T-helper 1 cell treated with Interleukin-12 subunit alpha and Interleukin-12 subunit beta and Interleukin-4 antibody, amounts not matched to agents 30 ng/mL and 1 ng/mL, for 36 hours (primary cell): ENCODE results near the gene EVX2. TPM values are rescaled to one million over a fixed set of nuclear protein-coding genes. Genes with fewer than 3 reads are reported as not detected.

Source experiments
- intact Hi-C: fragments of 100-400 bp; cut with micrococcal nuclease; formaldehyde crosslinking; loops from one replicate; pipeline ENCODE4 v1.15.1; 2024
- total RNA-seq: library from RNA; stranded (reverse); gene quantifications from 2 replicates; pipeline ENCODE4 v1.2.3, GENCODE V29; 2022

The EVX2 gene
- total RNA-seq, 1 donor from 2014 or later: not detected

DNA sequence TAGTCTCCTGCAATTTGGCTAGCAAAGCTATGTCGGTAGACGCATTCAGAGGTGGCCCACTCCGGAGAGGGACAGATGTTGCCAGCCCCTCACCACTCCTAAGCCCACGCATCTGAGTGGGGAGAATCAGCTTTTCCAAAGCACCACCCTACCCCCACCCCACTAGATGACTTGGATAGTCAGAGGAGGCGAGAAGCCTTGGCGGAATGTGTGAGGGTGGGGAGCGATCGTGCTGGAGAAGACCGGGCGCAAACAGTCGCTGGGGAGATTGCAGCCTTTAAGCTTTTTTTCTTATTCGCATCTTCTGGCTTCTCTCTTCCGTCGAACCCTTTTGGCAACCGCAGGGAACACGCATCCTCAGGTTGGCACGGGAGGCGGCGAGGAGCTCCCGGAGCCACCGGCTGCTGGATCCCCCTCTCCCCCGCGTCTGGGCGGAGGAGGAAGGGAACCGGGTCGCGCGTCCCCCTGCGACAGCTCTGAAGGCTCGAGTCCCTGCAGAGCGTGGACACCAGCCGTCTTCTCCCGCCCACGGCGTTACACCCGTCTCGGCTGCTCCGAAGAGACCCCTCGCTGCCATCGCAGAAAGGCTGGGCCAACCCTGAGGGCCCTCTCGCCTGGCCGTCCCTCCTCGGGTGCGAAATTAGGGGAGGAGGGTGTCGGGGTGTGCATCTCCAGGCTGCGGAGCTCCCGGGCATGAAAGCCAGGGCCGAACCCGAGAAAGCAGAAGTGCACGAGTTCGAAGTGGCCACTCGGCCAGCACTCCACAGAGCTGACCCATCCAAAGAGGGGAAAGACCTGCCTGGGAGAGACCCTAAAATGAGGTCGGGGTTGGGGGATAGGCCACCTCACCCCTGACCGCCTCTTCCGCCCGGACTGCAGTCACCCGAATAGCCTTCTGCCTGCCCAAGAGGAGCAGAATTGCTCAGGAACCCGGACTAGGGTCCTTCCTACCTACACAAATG is 12.2 kb downstream of the EVX2 start:
- intact Hi-C loops: no loop called here

DNA sequence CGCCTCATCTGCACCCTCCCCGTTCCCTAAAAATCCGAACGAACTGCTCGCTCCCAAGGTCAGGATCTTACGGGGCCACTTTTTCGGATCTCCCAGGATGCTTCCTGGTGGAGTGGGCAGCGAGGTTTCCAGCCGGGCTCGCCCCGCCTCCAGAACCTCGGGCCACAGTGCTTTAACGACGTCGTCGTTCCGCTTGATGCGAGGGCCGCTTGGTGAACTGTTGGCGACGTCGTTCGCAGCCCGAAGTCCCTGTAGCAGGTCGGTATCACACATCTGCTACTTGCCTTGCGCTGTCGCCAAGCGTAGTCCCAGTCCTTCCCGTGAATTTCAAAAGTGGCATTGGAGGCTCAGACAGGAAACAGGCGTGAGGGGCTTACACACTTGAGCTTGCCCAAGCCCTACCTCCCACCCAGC is 15.3 kb downstream of the EVX2 start:
- intact Hi-C loops: no loop called here

DNA sequence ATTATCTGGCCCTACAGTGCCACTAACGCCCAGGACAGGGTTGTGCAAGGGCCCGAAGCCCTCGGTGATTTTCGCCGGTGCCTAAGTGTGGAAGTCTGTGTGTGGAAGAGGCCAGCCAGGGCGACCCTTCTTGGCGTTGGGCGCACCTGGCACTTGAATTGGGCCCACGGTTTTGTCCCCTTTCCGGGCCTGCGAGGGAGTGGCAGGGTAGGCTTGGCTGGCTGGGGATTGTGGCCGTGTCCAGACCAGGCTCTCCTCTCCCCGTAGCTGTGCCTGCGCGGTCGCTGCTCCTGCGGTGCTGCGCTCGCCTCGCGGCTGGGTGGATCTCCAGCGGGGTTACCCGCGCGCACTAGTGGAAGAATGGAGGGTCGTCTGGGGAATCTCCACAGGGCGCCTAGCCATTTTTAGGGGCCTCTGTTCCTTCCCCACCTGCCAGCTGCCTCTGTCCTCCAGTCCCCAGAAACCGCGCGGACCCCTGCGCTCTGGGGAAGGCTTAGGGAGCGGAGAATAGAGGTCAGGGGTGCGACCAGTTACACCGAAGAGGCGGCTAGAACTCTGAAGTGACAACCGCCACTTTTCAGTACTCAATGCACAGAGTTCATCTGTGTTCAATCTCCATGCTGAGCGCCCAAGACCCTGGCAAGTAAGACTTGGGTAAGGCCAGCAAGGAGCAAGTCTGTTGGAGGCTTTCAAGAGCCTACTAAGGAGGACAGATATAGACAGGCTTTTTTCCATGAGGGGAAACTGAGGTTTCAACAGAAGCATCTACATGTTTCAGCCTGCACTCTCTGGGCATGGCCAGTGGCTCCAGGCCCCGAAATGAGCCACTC is 16.0 kb downstream of the EVX2 start:
- intact Hi-C loops: no loop called here

DNA sequence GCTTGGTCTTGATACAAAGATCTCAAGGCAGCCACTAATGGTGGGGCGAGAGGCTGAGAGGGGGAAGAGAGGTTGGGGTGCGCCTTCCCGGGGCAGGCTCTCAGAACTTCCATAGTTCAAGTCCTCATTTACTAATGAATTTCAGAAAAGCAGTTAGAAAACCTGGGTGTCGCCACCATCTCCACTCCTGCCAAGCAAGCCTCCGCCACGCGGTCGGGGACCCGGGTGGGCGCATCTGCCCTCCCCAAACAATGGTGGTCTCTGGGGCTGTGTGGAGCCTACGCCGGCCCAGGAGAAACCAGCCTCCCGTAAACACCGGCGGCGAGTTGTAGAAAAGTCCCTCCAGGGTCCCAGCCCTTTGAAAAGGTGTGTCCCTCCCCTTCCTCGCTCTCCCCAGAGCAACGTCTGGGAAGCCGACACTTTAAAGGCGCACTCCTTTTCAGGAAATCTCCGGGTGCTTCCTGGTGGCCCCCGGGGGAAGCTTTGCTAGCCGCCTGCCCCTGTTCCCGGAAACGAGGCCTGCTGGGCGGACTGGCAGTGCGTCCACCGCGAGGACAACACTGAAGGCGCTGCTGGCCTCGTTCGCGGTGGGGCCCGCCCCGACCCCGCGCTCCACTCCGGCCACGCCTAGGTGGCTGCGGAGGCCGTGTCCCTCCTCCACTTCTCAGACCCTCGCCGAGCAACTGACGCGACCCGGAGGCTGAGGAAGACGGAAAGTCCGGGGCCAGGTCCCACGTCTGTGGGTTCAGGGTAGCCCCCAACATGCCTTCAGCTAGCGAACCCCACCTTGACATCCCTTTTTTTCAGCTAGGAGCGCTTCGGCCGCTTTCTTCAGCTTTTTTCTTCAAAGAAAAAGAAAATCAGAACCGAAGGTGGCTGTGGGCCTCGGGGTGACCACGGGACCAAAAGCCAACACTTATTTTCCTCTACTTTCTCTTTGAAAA is 16.8 kb downstream of the EVX2 start:
- intact Hi-C loops: no loop called here

DNA sequence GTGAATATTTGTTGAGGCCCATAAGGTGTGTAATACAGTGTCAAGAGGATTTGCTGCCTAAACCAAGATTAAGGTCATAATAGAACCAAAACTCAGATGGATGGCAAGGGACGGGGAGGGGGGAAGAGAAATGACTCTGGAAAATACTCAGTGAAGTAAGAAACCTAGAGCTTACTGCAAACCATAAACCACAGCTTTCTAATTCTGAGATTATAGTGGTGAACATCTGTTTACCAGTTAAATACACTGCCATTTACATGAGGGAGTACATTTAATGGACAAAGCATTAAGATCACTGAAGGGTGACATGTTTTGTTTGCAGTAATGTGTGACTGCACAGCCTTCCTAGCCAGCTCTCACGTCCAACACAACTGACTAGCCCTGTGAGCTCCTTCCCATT is 19.8 kb downstream of the EVX2 start:
- intact Hi-C loops: no loop called here

DNA sequence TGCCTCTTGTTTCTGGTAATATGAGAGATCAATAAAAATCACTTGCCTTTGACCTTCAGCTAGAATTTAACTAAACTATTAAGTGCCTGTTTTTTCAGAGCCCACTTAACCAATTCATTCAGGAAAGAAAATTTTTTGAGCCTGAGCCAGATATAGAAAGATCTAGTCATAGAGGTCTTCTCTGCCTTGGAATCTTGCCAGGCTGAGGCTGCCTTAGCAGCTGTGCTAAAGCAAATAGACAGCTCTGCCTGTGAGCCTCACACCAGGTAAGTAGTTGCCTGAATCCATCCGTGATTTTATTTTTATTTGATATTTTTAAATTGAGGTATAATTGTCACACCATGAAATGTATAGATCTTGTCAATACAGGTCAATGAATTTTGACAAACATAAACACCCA is 27.4 kb downstream of the EVX2 start:
- intact Hi-C loops: no loop called here

DNA sequence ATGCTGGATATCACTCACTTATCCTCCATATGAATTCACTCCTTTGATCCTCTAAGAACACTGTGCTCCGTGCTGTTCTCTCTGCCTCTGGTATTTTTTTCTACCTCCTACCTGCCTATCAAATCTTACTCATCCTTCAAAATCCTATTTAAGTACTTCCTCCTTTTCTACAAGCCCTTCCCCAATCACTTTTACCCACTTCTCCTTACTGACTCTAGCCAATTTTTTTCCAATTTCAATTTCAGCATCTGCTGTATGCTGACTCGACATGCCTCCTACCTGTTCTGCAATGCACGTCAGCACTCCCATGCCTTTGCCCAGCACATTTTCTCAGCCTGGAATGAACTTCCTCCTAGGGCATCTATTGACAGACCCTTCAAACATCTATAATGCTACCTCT is 44.4 kb downstream of the EVX2 start:
- intact Hi-C loops: no loop called here

DNA sequence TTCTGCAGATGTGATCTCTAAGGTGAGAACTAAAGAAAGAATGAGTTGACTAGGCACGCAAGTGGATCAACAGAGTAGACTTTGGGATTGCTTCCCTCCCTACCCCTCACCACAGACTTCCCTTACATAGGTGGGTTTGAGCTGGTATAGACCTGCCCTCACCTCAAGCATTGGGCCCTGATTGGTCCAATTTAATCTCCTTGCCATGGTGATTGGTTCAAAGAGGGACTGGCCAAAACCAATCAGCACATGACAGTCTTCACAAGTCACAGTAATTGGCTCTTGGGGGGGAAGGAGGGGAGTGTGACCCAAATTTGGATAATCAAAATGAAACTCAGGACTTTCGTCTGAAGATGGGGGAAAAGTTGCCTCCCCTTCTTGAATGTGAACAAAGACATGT is 45.1 kb downstream of the EVX2 start:
- intact Hi-C loops: no loop called here

DNA sequence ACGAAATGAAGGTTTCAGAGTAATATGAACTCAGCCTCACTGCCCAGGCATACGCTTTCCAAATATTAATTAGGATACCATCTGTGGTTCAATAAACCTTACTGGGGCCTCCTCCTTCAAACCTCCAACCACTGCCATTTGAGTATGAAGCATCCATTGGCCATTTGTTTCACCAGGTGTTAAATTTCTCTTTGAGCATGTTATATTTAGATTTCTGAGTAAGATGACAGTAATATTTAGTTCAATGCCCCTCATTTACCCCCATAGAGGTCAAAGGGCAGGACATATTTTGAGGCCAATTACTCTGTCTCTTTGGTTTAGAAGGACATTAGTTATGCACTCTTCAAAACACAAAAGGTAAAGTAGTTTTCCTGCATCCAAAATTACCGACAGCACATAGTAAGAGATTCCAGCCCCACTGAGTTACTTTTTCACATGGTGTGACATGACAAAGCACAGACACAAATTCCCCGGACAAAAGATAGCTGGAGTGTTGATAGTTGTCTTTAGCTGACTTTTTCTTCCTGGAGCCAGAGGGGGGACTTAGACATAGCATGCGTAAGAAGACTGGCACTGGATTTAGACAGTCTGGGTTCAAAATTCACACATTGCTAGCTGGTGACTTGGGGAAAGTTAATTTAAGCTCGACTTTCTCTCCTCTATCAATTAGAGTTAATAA is 48.6 kb downstream of the EVX2 start:
- intact Hi-C loops: no loop called here

DNA sequence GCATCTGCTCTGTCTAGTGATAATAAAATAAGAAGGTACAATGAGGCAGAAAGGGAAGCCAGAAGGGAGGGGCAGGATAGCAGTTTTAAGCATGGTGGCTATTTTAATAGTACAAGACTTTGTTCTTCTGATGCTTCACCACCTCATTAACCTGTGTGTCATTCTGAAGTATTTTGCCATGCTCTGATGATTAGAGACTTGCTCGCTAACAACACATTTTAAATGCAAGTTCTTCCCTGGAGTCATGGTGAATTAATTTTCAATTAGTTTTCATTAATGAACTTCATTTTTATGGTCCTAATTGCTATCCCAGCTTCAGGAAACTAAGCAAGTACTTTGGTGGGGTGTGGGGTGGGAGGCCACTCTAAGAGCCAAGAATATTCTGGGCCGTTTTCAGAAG is 56.0 kb downstream of the EVX2 start:
- intact Hi-C loops: no loop called here

Other genes with a start within 250 kb of the EVX2 start
- 34.9 and 35.6 TPM in 2 replicates for gene LNPK, start 81.7 kb downstream of the EVX2 start, total RNA-seq
- gene HOXD13, start 8.8 kb upstream of the EVX2 start, total RNA-seq: not detected in 2 replicates
- gene HOXD12, start 15.8 kb upstream of the EVX2 start, total RNA-seq: not detected in 2 replicates
- gene HOXD11, start 23.3 kb upstream of the EVX2 start, total RNA-seq: not detected in 2 replicates
- gene HOXD10, start 32.8 kb upstream of the EVX2 start, total RNA-seq: not detected in 2 replicates
- gene HOXD9, start 38.8 kb upstream of the EVX2 start, total RNA-seq: not detected in 2 replicates
- not detected in 2 replicates for gene HOXD8, start 45.7 kb upstream of the EVX2 start, total RNA-seq
- gene HOXD4, start 67.6 kb upstream of the EVX2 start, total RNA-seq: not detected in 2 replicates
- gene HOXD3, start 73.3 kb upstream of the EVX2 start, total RNA-seq: not detected in 2 replicates
- gene HOXD1, start 104.7 kb upstream of the EVX2 start, total RNA-seq: not detected in 2 replicates
- 12.8 and 14.6 TPM in 2 replicates for gene MTX2, start 185.5 kb upstream of the EVX2 start, total RNA-seq